Testis (tissue), 3 donors: ENCODE results near the gene MAP3K15. TPM values are rescaled to one million over a fixed set of nuclear protein-coding genes. Genes with fewer than 3 reads are reported as not detected.

Experiments
- DNase-seq: peaks from one replicate; pipeline ENCODE4 v3.0.0-alpha.2; 2019
- H3K27ac ChIP-seq, 2 donors: fragments of 200-600 bp; sonication (generic); one replicate each; pipeline ENCODE4 v1.5.1; 2019
- H3K27me3 ChIP-seq: fragments of 200-600 bp; sonication (generic); one replicate; pipeline ENCODE4 v1.5.1; 2019
- H3K36me3 ChIP-seq: fragments of 200-600 bp; sonication (generic); one replicate; pipeline ENCODE4 v1.5.1; 2017; ENCODE audit warnings: low read depth; ENCODE audit errors: missing control alignments
- H3K4me1 ChIP-seq: fragments of 200-600 bp; sonication (generic); one replicate; pipeline ENCODE4 v1.5.1; 2019
- H3K4me3 ChIP-seq, 2 donors: fragments of 200-600 bp; sonication (generic); one replicate each; pipeline ENCODE4 v1.5.1; 2017 to 2019
- H3K9me3 ChIP-seq: fragments of 200-600 bp; sonication (generic); one replicate; pipeline ENCODE4 v1.5.1; 2017
- CTCF ChIP-seq, 3 experiments: fragments of 450-650 bp in 2 of 3; fragments of 200-600 bp in 1 of 3; sonication (generic) in 1 of 3; IDR thresholded peaks; one replicate each; pipeline ENCODE4 v1.5.1; 2016 to 2019; ENCODE audit warnings: antibody characterized with exemption in 3 of 3, mild to moderate bottlenecking in 2 of 3, moderate library complexity in 1 of 3
- POLR2A ChIP-seq: fragments of 450-650 bp; IDR thresholded peaks from one replicate; pipeline ENCODE4 v1.6.1; 2017; ENCODE audit warnings: antibody characterized with exemption, mild to moderate bottlenecking, moderate library complexity
- WGBS, 2 donors: methylation state at CpG; one replicate each; pipeline ENCODE4 v1.1.5; 2018; 5-methylcytosine and 5-hydroxymethylcytosine counted together
- intact Hi-C: fragments of 100-400 bp; cut with DNase I; formaldehyde crosslinking; loops from one replicate; pipeline ENCODE4 v1.15.1; 2023; ENCODE audit warnings: low total_unique reads
- polyA plus RNA-seq: library from polyadenylated mRNA; stranded (reverse); fragments of 350-450 nt; fragmentation: Illumina TruSeq; extraction: RNeasy Lipid Tissue Mini Kit (QIAGEN cat#74804); gene quantifications from one replicate; pipeline ENCODE4 v1.2.3, GENCODE V29; 2014; ENCODE audit warnings: low read depth, low replicate concordance; ENCODE audit not compliant: insufficient read depth
- total RNA-seq, 2 donors: library from RNA; depleted of rRNA; stranded (reverse); fragments of >200 nt; gene quantifications; one replicate each; pipeline ENCODE4 v1.2.3, GENCODE V29; 2016

Gene MAP3K15
- total and polyA plus RNA-seq, 3 donors from 2014 or later: 1.7 to 2.5 (median 2.5) TPM

GRCh38 chrX:19368576-19368975 is 146.7 kb downstream of the MAP3K15 start:
- no peak for DNase-seq
- intact Hi-C loops: no loop called here
- TF ChIP-seq CTCF (IDR thresholded peaks at IDR 0.05) (no peak), POLR2A (no peak)
- Histone ChIP-seq H3K27me3 (no peaks in the 10 kb centered on the region), H3K36me3 (no peaks in the 10 kb centered on the region), H3K27ac (no peak overlapping the region), H3K4me3 (no peak overlapping the region), H3K4me1 (no peaks in the 10 kb centered on the region), H3K9me3 (no peaks in the 10 kb centered on the region)
- 91% methylated on average over 6 of the region's 6 CpGs; no CpG with 5 or more reads in 1 of the 2 donors for WGBS, 2 donors

- Histone ChIP-seq H3K36me3 (no peaks in the 10 kb centered on the region), H3K9me3 (no peaks in the 10 kb centered on the region), H3K27me3 (no peaks in the 10 kb centered on the region), H3K4me3 (no peak overlapping the region), H3K27ac (no peak overlapping the region), H3K4me1 (no peaks in the 10 kb centered on the region)
- TF ChIP-seq CTCF (IDR thresholded peaks at IDR 0.05) (no peak), POLR2A (no peak)
- WGBS, 2 donors: 63 to 79% methylated on average over 4 of the region's 4 CpGs
- intact Hi-C loops: no loop called here
- DNase-seq: no peak
Measured at GRCh38 chrX:19361701-19362100, 153.6 kb downstream of the MAP3K15 start.

GRCh38 chrX:19360903-19361302 is 154.4 kb downstream of the MAP3K15 start:
- H3K4me3 ChIP-seq: no peak overlapping the region
- DNase-seq: no peak
- no peaks in the 10 kb centered on the region for H3K4me1 ChIP-seq
- no peak overlapping the region for H3K27ac ChIP-seq
- H3K36me3 ChIP-seq: no peaks in the 10 kb centered on the region
- TF ChIP-seq CTCF (IDR thresholded peaks at IDR 0.05) (no peak), POLR2A (no peak)
- no peaks in the 10 kb centered on the region for H3K27me3 ChIP-seq
- intact Hi-C loops: no loop called here
- WGBS, 2 donors: 84 to 100% methylated on average over 1 to 6 of the region's 6 CpGs
- H3K9me3 ChIP-seq: no peaks in the 10 kb centered on the region

GRCh38 chrX:19358521-19358920 is 156.8 kb downstream of the MAP3K15 start:
- intact Hi-C loops: no loop called here
- no peak for TF ChIP-seq POLR2A
- no peak for TF ChIP-seq CTCF (IDR thresholded peaks at IDR 0.05)
- no peaks in the 10 kb centered on the region for H3K27me3 ChIP-seq
- H3K4me1 ChIP-seq: no peaks in the 10 kb centered on the region
- no peak overlapping the region for H3K4me3 ChIP-seq
- no peaks in the 10 kb centered on the region for H3K9me3 ChIP-seq
- H3K36me3 ChIP-seq: no peaks in the 10 kb centered on the region
- H3K27ac ChIP-seq: no peak overlapping the region
- no peak for DNase-seq
- 91 to 94% methylated on average over 7 of the region's 7 CpGs for WGBS, 2 donors

- intact Hi-C loops: no loop called here
- no peaks in the 10 kb centered on the region for H3K27me3 ChIP-seq
- TF ChIP-seq CTCF (IDR thresholded peaks at IDR 0.05) (no peak), POLR2A (no peak)
- H3K9me3 ChIP-seq: no peaks in the 10 kb centered on the region
- H3K27ac ChIP-seq: no peak overlapping the region
- H3K36me3 ChIP-seq: no peaks in the 10 kb centered on the region
- no peak overlapping the region for H3K4me3 ChIP-seq
- DNase-seq: no peak
- WGBS, 2 donors: 94 to 95% methylated on average over 3 to 5 of the region's 6 CpGs
- H3K4me1 ChIP-seq: no peaks in the 10 kb centered on the region
Measured at GRCh38 chrX:19354625-19355024, 160.7 kb downstream of the MAP3K15 start.
